Karpas-422 (cell line): ENCODE results near the gene ERMP1. TPM values are rescaled to one million over a fixed set of nuclear protein-coding genes. Genes with fewer than 3 reads are reported as not detected.
"Not testable (repeated sequence)": the region's sequence is repeated elsewhere in the genome, so short reads cannot be mapped to it uniquely, and the experiment has no call there.

Experiments
- DNase-seq: peaks from one replicate; pipeline ENCODE4 v3.0.0-alpha.2; 2015
- H2AFZ ChIP-seq: fragments of 200-600 bp; sonication (generic); 2 replicates; pipeline ENCODE4 v1.6.1; 2014; ENCODE audit warnings: antibody characterized with exemption, low read length, mixed read lengths
- H3K27ac ChIP-seq: fragments of 200-600 bp; sonication (generic); 2 replicates; pipeline ENCODE4 v1.5.1; 2014; ENCODE audit warnings: mild to moderate bottlenecking, low read length, moderate library complexity
- H3K27me3 ChIP-seq: fragments of 200-600 bp; sonication (generic); 2 replicates; pipeline ENCODE4 v1.6.1; 2014; ENCODE audit warnings: low read length, mixed read lengths
- H3K36me3 ChIP-seq: fragments of 200-600 bp; sonication (generic); 2 replicates; pipeline ENCODE4 v1.6.1; 2014; ENCODE audit warnings: low read length, mixed read lengths; ENCODE audit not compliant: insufficient read depth
- H3K4me1 ChIP-seq: fragments of 200-600 bp; sonication (generic); 2 replicates; pipeline ENCODE4 v1.6.1; 2014; ENCODE audit warnings: mild to moderate bottlenecking, low read length, mixed read lengths
- H3K4me2 ChIP-seq: fragments of 200-600 bp; sonication (generic); 2 replicates; pipeline ENCODE4 v1.6.1; 2014; ENCODE audit warnings: low read length, low read depth, mild to moderate bottlenecking; ENCODE audit not compliant: poor library complexity, severe bottlenecking
- H3K4me3 ChIP-seq: fragments of 200-600 bp; sonication (generic); 2 replicates; pipeline ENCODE4 v1.5.1; 2014; ENCODE audit warnings: mild to moderate bottlenecking, antibody characterized with exemption, low read length, mixed read lengths
- H3K79me2 ChIP-seq: fragments of 200-600 bp; sonication (generic); 2 replicates; pipeline ENCODE4 v1.6.1; 2014; ENCODE audit warnings: mild to moderate bottlenecking, low read length, mixed read lengths
- H3K9ac ChIP-seq: fragments of 200-600 bp; sonication (generic); 2 replicates; pipeline ENCODE4 v1.6.0; 2014; ENCODE audit warnings: low read length
- H3K9me2 ChIP-seq: fragments of 200-600 bp; sonication (generic), shearing (Covaris generic); replicated peaks from 2 replicates; pipeline ENCODE4 v1.6.0; 2014; ENCODE audit warnings: mild to moderate bottlenecking, low read length, moderate library complexity; ENCODE audit not compliant: insufficient read depth
- H3K9me3 ChIP-seq: fragments of 300-700, 200-600 bp; sonication (generic); 2 replicates; pipeline ENCODE4 v1.6.1; 2014; ENCODE audit warnings: low read length, mixed read lengths
- H4K20me1 ChIP-seq: fragments of 200-600 bp; sonication (generic); 2 replicates; pipeline ENCODE4 v1.6.1; 2014; ENCODE audit warnings: mild to moderate bottlenecking, antibody characterized with exemption, low read length, low read depth; ENCODE audit not compliant: insufficient read depth
- total RNA-seq: library from RNA; depleted of rRNA; stranded (reverse); fragments of >200 nt; shearing (Covaris generic); gene quantifications from 2 replicates; pipeline ENCODE4 v1.2.3, GENCODE V29; 2014; ENCODE audit warnings: low replicate concordance

The ERMP1 gene
- total RNA-seq, 1 experiment from 2014 or later = 27.4 TPM

DNA sequence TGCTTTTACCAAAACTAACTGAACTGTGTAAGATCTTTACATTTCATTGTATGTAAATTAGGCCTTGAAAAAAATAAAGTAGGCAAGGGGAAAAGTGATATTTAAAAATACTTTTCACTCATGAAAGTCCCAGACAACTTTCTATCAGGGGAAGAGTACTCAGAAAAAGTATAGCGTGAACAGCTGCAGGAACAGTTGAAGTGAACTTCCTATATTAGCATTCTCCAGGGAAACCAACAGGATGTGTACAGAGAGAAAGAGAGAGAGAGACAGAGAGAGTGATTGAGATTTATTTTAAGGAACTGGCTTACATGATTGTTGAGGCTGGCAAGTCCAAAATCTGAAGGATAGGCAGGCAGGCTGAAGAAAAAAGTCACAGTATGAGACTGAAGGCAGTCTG, 42.0 kb downstream of the ERMP1 start:
- H3K4me2 ChIP-seq = no peak overlapping the region
- no peaks in the 10 kb centered on the region for H3K9me2 ChIP-seq
- H3K79me2 ChIP-seq = peaks cover 48% of the 10 kb centered on the region
- no peaks in the 10 kb centered on the region for H3K27me3 ChIP-seq
- no peaks in the 10 kb centered on the region for H4K20me1 ChIP-seq
- H3K36me3 ChIP-seq = peaks cover 31% of the 10 kb centered on the region
- H3K9ac ChIP-seq = no peak overlapping the region
- peak overlapping the region; percentile 36 for H3K27ac ChIP-seq
- peaks cover 16% of the 10 kb centered on the region for H3K4me1 ChIP-seq
- no peaks in the 10 kb centered on the region for H3K9me3 ChIP-seq
- no peak for DNase-seq
- no peak overlapping the region for H2AFZ ChIP-seq
- no peak overlapping the region for H3K4me3 ChIP-seq

GRCh38 chr9:5789489-5789888, 43.4 kb downstream of the ERMP1 start:
- no peak overlapping the region for H3K4me2 ChIP-seq

DNA sequence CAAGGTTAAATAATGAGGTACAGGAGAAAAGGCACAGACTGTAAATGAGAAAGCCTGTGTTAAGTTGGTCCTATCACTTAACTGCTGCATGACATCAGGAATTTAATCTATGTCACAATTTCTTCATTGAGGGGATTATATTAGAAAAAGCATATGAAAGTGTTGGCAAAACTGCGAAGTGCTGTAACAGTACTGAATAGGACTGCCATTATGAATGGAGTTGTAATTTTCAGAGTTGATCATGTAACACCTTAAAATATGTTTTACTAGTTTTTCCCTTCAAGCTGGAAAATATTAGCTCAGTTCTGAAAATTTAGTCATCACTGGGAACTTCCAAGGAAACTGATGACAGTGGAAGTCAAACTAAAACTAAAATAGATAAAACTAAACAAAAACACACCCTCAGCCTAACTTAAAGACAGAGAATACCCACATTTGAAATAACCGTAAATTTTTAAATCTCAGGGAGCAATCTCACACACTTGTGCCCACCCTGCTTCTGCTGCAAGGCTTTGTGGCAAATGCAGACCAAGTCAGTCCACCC, 45.1 kb downstream of the ERMP1 start:
- Histone ChIP-seq H3K27me3 (no peaks in the 10 kb centered on the region), H3K9ac (no peak overlapping the region), H3K4me3 (no peak overlapping the region), H3K36me3 (peaks cover 43% of the 10 kb centered on the region), H2AFZ (no peak overlapping the region), H3K27ac (no peak overlapping the region), H4K20me1 (no peaks in the 10 kb centered on the region), H3K4me2 (no peak overlapping the region), H3K9me3 (no peaks in the 10 kb centered on the region), H3K9me2 (no peaks in the 10 kb centered on the region), H3K79me2 (peaks cover 36% of the 10 kb centered on the region), H3K4me1 (peaks cover 16% of the 10 kb centered on the region)
- no peak for DNase-seq

More at GRCh38 chr9:5789489-5789888, 43.4 kb downstream of the ERMP1 start:
- Histone ChIP-seq H4K20me1 (no peaks in the 10 kb centered on the region), H3K36me3 (peaks cover 36% of the 10 kb centered on the region), H3K9ac (no peak overlapping the region), H3K4me1 (peaks cover 16% of the 10 kb centered on the region), H2AFZ (no peak overlapping the region), H3K9me2 (no peaks in the 10 kb centered on the region), H3K79me2 (peaks cover 48% of the 10 kb centered on the region), H3K27me3 (no peaks in the 10 kb centered on the region), H3K4me3 (no peak overlapping the region), H3K27ac (no peak overlapping the region), H3K9me3 (no peaks in the 10 kb centered on the region)
- no peak for DNase-seq

DNA sequence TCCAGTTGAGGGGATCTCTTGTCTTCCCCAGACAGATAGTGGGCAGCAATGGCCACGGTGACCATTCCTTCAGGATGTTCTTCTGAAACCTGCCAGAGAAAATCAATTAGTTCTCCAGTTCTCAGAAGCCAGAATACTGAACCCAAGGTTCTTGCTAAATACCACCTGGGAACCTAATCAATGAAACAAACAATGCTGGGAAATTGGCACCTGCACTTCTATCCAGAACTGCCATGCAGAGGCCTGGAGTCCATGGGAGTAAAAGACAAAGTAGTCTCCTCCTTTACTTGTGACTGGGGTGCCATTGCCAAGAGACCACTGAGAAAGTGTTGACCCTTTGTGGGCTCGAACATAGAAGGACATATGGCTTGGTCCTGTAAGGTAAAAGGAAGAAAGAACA, 45.7 kb downstream of the ERMP1 start:
- H3K4me1 ChIP-seq = peaks cover 16% of the 10 kb centered on the region
- no peak overlapping the region for H3K9ac ChIP-seq
- no peaks in the 10 kb centered on the region for H4K20me1 ChIP-seq
- no peak overlapping the region for H3K27ac ChIP-seq
- H3K4me2 ChIP-seq = no peak overlapping the region
- H3K9me2 ChIP-seq = no peaks in the 10 kb centered on the region
- H3K79me2 ChIP-seq = peaks cover 32% of the 10 kb centered on the region
- no peak for DNase-seq
- H3K27me3 ChIP-seq = no peaks in the 10 kb centered on the region
- H3K36me3 ChIP-seq = peaks cover 46% of the 10 kb centered on the region
- no peak overlapping the region for H2AFZ ChIP-seq
- no peaks in the 10 kb centered on the region for H3K9me3 ChIP-seq
- no peak overlapping the region for H3K4me3 ChIP-seq

- no peak overlapping the region for H3K9ac ChIP-seq
- peaks cover 16% of the 10 kb centered on the region for H3K4me1 ChIP-seq
- DNase-seq = no peak
- peaks cover 43% of the 10 kb centered on the region for H3K36me3 ChIP-seq
- H3K79me2 ChIP-seq = peaks cover 25% of the 10 kb centered on the region
- no peaks in the 10 kb centered on the region for H3K27me3 ChIP-seq
- H2AFZ ChIP-seq = no peak overlapping the region
- no peaks in the 10 kb centered on the region for H3K9me2 ChIP-seq
- H4K20me1 ChIP-seq = no peaks in the 10 kb centered on the region
- H3K4me2 ChIP-seq = no peak overlapping the region
- no peak overlapping the region for H3K27ac ChIP-seq
- no peak overlapping the region for H3K4me3 ChIP-seq
- H3K9me3 ChIP-seq = no peaks in the 10 kb centered on the region
Measured at GRCh38 chr9:5786370-5787127, 46.4 kb downstream of the ERMP1 start.

- H3K4me2 ChIP-seq = no peak overlapping the region
- H3K9ac ChIP-seq = no peak overlapping the region
- no peaks in the 10 kb centered on the region for H3K9me3 ChIP-seq
- H3K9me2 ChIP-seq = no peaks in the 10 kb centered on the region
- H3K4me3 ChIP-seq = no peak overlapping the region
- no peak for DNase-seq
- H3K4me1 ChIP-seq = peaks cover under 1% of the 10 kb centered on the region; the same call in 1 of the 2 replicates
- H3K27me3 ChIP-seq = no peaks in the 10 kb centered on the region
- H3K27ac ChIP-seq = no peak overlapping the region
- peaks cover 41% of the 10 kb centered on the region for H3K36me3 ChIP-seq
- H4K20me1 ChIP-seq = no peaks in the 10 kb centered on the region
- peaks cover 25% of the 10 kb centered on the region for H3K79me2 ChIP-seq
- no peak overlapping the region for H2AFZ ChIP-seq
Measured at GRCh38 chr9:5784526-5785315, 48.2 kb downstream of the ERMP1 start.

GRCh38 chr9:5783982-5784381, 48.9 kb downstream of the ERMP1 start:
- Histone ChIP-seq H3K4me2 (no peak overlapping the region), H3K9me2 (no peaks in the 10 kb centered on the region), H3K36me3 (peaks cover 48% of the 10 kb centered on the region)

GRCh38 chr9:5783420-5783819, 49.5 kb downstream of the ERMP1 start:
- not testable (repeated sequence) for H3K4me3 ChIP-seq, H3K9me3 ChIP-seq, H4K20me1 ChIP-seq, DNase-seq, H3K4me1 ChIP-seq, H3K4me2 ChIP-seq, H3K9me2 ChIP-seq, H3K27ac ChIP-seq, H3K9ac ChIP-seq, H2AFZ ChIP-seq, H3K27me3 ChIP-seq
- Histone ChIP-seq H3K36me3 (peaks cover 54% of the 10 kb centered on the region), H3K79me2 (peaks cover 19% of the 10 kb centered on the region)

More at GRCh38 chr9:5783982-5784381, 48.9 kb downstream of the ERMP1 start:
- Histone ChIP-seq H3K9me3 (peaks cover under 1% of the 10 kb centered on the region; the same call in 1 of the 2 replicates), H3K4me3 (no peak overlapping the region), H3K9ac (no peak overlapping the region), H3K79me2 (peaks cover 19% of the 10 kb centered on the region; the same call in 1 of the 2 replicates), H4K20me1 (no peaks in the 10 kb centered on the region), H3K27me3 (no peaks in the 10 kb centered on the region), H3K27ac (no peak overlapping the region), H2AFZ (no peak overlapping the region), H3K4me1 (no peaks in the 10 kb centered on the region)
- no peak for DNase-seq
